Measurements from ENCODE around the gene HSD3B7.
"Not testable (repeated sequence)": the region's sequence is repeated elsewhere in the genome, so short reads cannot be mapped to it uniquely, and the experiment has no call there.

Gene HSD3B7

DNA sequence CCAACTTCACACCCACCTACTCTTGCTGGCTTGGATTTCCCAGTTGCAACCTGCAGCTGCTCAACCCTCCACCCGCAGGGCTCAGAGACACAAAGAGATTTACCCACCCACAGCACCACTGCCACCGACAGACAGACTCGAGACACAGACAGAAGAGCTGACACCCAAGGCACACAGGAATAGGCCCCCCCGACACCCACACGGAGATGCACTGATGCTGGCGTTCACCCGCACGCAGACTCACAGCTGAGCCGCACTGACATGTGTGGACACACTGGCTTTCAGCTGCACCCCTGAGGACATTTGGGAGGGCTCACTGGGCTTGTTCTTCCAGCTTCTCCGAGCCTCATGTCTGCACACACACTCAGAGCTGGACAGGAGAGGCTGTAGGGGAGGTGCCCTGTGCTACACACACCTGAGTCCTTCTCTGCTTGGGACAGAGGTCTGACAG, 17.3 kb downstream of the HSD3B7 start:
- DNase-seq = no peak

DNA sequence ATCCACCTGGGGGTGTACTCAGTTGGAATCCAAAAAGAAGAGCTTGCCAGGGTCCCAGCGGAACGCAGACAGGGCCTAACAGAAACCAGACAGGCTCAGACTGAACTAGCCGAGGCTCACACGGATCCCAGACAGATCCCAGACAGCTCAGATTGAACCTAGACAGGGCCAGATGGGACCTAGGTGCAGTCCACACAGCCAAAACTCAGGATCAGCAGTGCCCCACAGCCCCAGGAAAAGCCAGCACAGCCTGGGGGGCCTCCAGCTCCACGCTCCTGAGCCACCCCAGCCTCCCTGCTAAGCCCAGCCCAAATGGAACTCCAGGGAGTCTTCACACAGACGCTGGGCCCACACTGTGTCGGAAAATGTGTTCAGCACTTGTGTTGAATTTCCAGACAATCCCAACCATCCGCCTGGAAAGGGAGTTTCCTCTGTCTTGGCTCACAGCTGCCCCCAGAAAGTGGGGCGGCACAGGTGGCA, 17.9 kb downstream of the HSD3B7 start:
- DNase-seq = no peak

DNA sequence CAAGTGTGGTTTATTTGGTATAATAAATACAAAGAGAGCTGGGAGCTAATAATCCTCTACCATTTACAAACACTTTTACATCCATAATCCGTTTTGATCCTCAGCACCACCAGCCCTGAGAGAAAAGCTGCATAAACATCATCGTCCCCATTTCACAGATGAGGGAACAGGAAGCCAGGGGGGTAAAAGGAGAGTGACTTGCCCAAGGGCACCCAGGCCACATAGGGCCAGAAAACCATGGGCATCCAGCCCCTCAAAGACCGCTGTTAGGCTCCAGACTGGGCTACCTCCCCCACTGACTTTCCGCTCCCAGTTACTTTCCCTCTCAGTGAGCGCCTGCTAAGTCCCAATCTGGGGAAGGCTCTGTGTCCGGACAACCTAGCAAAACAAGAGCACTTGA, 18.7 kb downstream of the HSD3B7 start:
- no peak for DNase-seq

DNA sequence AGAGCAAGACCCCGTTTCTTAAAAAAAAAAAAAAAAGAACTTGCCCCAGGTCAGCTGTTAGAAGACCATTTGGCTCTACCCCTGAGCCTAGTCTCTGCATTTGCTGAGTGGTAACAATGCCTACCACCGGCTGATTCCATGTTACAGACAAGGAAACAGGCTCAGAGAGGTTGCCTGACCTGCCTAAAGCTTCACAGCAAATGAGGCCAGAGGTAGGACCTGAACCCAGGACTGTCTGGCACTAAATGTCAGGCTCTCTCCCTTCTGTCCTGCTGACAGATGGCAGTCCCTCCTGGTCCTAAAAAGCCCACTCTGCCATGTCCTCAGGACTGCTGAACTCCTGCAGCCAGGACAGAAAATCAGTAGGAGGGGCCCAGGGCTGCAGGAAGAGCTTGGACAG, 19.7 kb downstream of the HSD3B7 start:
- no peak for DNase-seq

DNA sequence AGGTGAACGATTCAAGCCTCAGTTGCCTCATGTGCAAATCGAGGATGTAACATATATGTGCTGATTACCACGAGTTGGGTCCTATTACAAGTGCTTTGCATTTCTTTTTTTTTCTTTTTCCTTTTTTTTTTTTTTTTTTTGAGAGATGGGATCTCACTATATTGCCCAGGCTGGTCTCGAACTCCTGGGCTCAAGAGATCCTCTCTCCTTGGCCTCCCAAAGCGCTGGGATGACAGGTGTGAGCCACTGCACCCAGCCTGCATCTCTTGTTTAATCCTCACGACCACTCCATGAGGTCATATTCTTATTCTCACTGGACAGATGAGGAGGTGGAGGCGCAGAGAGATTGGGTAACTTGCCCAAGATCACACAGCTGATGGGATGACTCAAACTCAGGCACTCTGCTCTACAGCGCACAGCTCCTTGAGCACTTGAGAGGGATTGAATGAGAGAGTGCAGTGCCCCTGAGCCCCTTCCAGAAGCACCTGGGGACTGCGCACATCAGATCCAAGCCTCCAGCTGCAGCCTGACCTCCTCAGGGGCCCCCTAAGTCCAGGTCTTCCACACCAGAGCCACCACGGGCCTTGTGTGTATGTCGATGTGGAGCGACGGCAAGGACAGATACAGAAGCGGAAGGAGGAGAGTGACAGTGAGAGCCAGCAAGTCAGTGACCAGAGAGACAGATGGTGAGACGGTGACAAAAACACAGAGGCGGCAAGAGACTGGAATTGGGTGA, 20.5 kb downstream of the HSD3B7 start:
- DNase-seq = no peak

GRCh38 chr16:31006086-31006385, 21.0 kb downstream of the HSD3B7 start:
- no peak for DNase-seq

DNA sequence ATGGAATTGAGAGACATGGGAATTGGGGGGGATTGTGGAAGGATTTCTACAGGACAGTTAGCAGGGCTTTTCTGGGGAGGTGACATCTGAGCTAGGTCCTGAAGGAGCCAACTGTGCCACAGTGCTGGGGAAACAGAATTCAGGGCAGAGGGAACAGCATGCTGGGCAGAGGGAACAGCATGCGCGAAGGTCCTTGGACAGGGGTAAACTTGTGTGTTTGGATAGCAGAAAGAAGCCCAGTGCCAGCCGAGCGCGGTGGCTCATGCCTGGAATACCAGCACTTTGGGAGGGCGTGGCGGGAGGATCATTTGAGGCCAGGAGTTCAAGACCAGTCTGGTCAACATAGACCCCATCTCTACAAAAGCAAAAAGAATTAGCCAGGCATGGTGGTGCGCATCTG, 21.6 kb downstream of the HSD3B7 start:
- no peak for DNase-seq

- no peak for DNase-seq
Measured at GRCh38 chr16:31007684-31008083, 22.7 kb downstream of the HSD3B7 start.

GRCh38 chr16:31008149-31008548, 23.1 kb downstream of the HSD3B7 start:
- no peak for DNase-seq

- no peak for DNase-seq
Measured at GRCh38 chr16:31008551-31008950, 23.5 kb downstream of the HSD3B7 start.

DNA sequence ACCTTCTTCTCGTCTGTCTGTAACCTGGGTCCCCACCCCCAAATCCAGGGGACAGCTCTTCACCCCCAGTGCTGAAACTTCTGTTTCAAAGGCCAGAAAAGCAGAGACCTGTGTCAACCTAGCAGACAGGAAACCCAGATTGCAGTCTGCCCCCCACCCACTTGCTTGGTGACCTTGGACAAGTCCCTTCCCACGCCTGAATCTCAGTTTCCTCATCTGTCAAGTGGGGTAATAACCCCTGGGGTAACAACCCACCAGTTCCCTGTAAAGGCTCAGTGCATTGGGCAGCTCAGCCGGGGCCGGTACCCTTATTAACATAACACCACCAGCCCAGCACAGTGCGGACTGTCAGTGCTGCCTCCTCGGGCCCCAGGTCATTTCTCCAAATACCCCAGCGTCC, 24.1 kb downstream of the HSD3B7 start:
- no peak for DNase-seq

DNA sequence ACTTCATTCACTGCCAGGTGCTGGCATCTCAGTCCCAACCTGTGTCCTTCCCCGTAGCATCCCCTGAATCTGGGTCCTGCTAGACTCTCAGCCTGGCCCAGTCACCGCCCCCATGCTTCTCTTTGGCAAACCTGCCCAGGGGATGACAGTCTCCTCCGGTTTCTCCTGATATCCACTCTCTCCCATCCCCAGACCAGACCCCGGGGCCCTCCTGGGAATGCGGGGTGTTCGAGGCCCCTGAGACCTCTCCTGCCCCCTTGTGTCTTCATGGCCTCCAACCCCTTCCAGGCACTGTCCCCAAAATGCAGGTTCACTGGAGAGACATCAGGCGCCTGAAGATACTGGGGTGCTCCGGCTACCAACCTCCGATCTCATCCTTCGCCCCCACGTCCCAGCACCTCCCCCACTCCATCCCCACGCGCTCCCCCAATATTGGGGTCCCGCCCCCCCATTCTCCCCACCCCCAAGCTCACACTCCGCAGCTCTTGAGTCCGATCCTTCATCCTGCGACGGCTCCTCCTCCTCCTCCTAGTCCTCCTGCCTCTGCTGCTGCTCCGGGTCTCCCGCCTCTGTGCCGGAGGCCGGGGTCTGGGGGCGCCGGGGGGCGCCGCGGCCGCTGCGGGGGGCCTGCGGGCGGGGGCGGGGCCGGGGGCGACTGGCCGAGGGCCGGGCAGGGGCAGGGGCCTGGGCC, 25.0 kb downstream of the HSD3B7 start:
- no peak for DNase-seq

- DNase-seq = no peak
Measured at GRCh38 chr16:31010585-31011325, 25.7 kb downstream of the HSD3B7 start, which contains the start of gene STX1B. Gene STX1B, minus strand, starts transcription at chr16:31010638. Its CDS starts 242 bp downstream, at chr16:31010396.

DNA sequence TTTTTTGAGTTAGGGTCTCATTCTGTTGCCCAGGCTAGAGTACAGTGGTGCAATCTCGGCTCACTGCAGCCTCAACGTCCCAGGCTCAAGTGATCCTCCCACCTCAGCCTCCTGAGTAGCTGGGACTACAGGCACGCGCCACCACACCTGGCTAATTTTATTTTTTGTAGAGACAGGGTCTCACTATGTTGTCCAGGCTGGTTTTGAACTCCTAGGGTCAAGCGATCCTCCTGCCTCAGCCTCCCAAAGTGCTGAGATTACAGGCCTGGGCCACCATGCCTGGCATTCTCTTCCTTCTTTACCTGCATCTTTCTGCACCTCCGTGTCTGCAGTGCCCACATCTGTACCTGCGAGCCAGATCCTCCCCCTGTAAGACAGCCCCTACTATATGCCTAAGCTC, 26.8 kb downstream of the HSD3B7 start:
- not testable (repeated sequence) for DNase-seq

- not testable (repeated sequence) for DNase-seq
Measured at GRCh38 chr16:31013292-31013691, 28.3 kb downstream of the HSD3B7 start.

DNA sequence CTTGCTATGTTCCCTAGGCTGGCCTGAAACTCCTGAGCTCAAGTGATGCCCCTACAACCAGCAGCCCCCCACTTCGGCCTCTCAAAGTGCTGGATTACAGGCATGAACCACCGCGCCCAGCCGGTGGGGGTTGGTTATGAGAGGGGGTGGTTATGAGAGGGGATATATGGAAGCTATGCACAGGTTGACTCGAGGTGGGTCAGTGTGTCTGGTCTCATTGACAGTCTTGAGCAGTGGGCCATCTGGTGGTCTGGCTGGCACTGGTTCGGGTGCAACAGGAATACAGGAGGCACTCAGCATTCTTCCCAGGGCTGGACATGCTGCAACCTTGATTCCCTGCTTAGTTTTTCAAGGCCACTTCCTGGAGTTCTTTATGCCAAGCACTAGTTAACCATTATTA, 31.0 kb downstream of the HSD3B7 start:
- no peak for DNase-seq

- not testable (repeated sequence) for DNase-seq
Measured at GRCh38 chr16:31017756-31018155, 32.7 kb downstream of the HSD3B7 start.

- no peak for DNase-seq
Measured at GRCh38 chr16:31020536-31020935, 35.5 kb downstream of the HSD3B7 start.

DNA sequence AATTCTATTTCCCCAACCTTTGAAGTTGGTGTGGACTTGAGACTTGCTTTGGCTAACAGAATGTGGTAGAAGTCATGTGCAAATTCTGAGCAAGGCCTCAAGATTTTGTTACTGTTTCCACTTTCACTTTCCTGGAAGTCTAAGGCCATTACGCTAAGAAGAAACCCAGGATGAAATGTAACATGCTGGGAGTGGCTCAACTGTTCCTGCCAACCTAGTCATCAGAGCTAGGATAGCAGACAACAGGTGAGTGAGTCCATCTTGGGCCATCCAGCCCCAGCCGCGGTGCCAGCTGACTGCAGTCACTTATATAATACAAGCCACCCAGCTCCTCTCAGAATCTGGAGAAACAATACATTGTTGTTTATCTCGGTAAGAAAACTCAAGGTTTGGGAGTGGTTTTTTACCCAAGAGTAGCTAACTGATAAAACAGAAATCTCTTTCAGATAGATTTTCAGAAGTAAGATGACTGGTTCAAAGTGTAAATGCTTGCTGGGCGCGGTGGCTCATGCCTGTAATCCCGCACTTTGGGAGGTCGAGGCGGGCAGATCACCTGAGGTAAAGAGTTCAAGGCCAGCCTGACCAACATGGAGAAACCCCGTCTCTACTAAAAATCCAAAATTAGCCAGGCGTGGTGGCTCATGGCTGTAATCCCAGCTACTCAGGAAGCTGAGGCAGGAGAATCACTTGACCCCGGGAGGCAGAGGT, 37.7 kb downstream of the HSD3B7 start:
- no peak for DNase-seq

DNA sequence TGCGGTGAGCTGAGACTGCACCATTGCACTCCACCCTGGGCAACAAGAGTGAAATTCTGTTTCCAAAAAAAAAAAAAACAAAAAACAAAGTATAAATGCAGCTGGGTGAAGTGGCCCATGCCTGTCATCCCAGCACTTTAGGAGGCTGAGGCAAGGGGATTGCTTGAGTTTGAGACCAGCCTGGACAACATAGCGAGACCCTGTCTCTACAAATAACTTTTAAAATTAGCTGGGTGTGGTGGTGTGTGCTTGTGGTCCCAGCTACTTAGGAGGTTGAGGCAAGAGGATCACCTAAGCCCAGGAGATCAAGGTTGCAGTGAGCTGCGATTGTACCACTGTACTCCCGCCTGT, 38.2 kb downstream of the HSD3B7 start:
- no peak for DNase-seq

DNA sequence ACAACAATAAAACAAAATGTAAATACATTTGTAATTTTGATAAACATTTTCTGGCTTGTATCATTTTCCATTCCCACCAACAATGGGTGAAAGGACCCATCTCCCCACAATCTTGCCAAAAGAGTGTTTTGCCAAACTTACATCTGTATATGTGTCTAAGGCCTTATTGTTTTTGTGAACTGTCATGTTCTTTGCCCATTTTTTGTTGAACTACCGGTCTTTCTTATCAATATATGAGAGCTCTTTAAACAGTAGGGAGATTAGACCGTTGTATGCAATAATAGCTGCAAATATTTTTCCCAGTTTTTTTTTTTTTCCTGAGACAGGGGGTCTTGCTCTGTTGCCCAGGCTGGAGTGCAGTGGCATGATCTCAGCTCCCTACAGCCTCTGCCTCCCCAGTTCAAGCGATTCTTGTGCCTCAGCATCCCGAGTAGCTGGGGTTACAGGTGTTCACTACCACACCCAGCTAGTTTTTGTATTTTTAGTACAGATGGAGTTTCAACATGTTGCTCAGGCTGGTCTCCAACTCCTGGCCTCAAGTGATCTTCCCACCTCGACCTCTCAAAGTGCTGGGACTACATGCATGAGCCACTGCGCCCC, 38.7 kb downstream of the HSD3B7 start:
- DNase-seq = no peak

- DNase-seq = no peak
Measured at GRCh38 chr16:31025339-31025738, 40.3 kb downstream of the HSD3B7 start.

- no peak for DNase-seq
Measured at GRCh38 chr16:31029272-31029671, 44.3 kb downstream of the HSD3B7 start.

Measured in SW 1271 (cell line).